GM23338 (cell line): ENCODE results near the gene PNPLA7. TPM values are rescaled to one million over a fixed set of nuclear protein-coding genes. Genes with fewer than 3 reads are reported as not detected.

Experiments
- ATAC-seq: fragments of 200-7000 bp; cut with Tn5 transposase; 3 replicates; pipeline ENCODE4 v1.9.1; 2020
- DNase-seq: peaks from one replicate; pipeline ENCODE4 v3.0.0-alpha.2; 2015; ENCODE audit warnings: low spot score
- H2AFZ ChIP-seq: fragments of 200-600 bp; sonication (generic); 2 replicates; pipeline ENCODE4 v1.8.0; 2016; ENCODE audit warnings: antibody characterized with exemption, mild to moderate bottlenecking, moderate library complexity
- H3F3A ChIP-seq: fragments of 200-600 bp; sonication (generic); replicated peaks from 2 replicates; pipeline ENCODE4 v1.8.0; 2017; ENCODE audit warnings: antibody characterized with exemption, mixed run types, low read depth
- H3K27ac ChIP-seq: fragments of 200-600 bp; sonication (generic); 2 replicates; pipeline ENCODE4 v1.6.1; 2016; ENCODE audit warnings: low read depth
- H3K27me3 ChIP-seq: fragments of 200-600 bp; sonication (generic); 2 replicates; pipeline ENCODE4 v1.8.0; 2016; ENCODE audit warnings: mild to moderate bottlenecking, mixed run types, moderate library complexity; ENCODE audit not compliant: insufficient read depth
- H3K36me3 ChIP-seq: fragments of 200-600 bp; sonication (generic); 2 replicates; pipeline ENCODE4 v1.8.0; 2016; ENCODE audit warnings: mild to moderate bottlenecking; ENCODE audit not compliant: insufficient read depth
- H3K4me1 ChIP-seq: fragments of 200-600 bp; sonication (generic); 2 replicates; pipeline ENCODE4 v1.8.0; 2016; ENCODE audit warnings: mild to moderate bottlenecking, moderate library complexity; ENCODE audit not compliant: insufficient read depth
- H3K4me2 ChIP-seq: fragments of 200-600 bp; sonication (generic); 2 replicates; pipeline ENCODE4 v1.7.1; 2017; ENCODE audit warnings: mixed run types
- H3K4me3 ChIP-seq: fragments of 200-600 bp; sonication (generic); 2 replicates; pipeline ENCODE4 v1.6.1; 2016; ENCODE audit warnings: mixed run types
- H3K79me2 ChIP-seq: fragments of 200-600 bp; sonication (generic); replicated peaks from 2 replicates; pipeline ENCODE4 v1.8.0; 2017; ENCODE audit warnings: mild to moderate bottlenecking; ENCODE audit not compliant: insufficient read depth
- H3K9me2 ChIP-seq: fragments of 200-600 bp; sonication (generic); 2 replicates; pipeline ENCODE4 v1.8.0; 2017; ENCODE audit not compliant: insufficient read depth
- H4K20me1 ChIP-seq: fragments of 200-600 bp; sonication (generic); replicated peaks from 2 replicates; pipeline ENCODE4 v1.8.0; 2017; ENCODE audit warnings: mild to moderate bottlenecking; ENCODE audit not compliant: insufficient read depth
- H3K27ac Mint-ChIP-seq: 2 replicates; pipeline ENCODE4 v1.8.0; 2020; ENCODE audit warnings: inconsistent platforms, mild to moderate bottlenecking, moderate library complexity, mixed read lengths
- H3K27me3 Mint-ChIP-seq: 3 replicates; pipeline ENCODE4 v1.8.0; 2022; ENCODE audit warnings: low read depth, mild to moderate bottlenecking, moderate library complexity, mixed read lengths, inconsistent platforms; ENCODE audit not compliant: insufficient read depth, poor library complexity
- H3K36me3 Mint-ChIP-seq: 3 replicates; pipeline ENCODE4 v1.8.0; 2021; ENCODE audit warnings: low read depth, mild to moderate bottlenecking, inconsistent platforms, moderate library complexity, mixed read lengths
- H3K4me1 Mint-ChIP-seq: 3 replicates; pipeline ENCODE4 v1.8.0; 2020; ENCODE audit warnings: mild to moderate bottlenecking, inconsistent platforms, mixed read lengths
- H3K4me3 Mint-ChIP-seq: 3 replicates; pipeline ENCODE4 v1.8.0; 2021; ENCODE audit warnings: moderate library complexity, mild to moderate bottlenecking, inconsistent platforms, mixed read lengths
- H3K9me3 Mint-ChIP-seq: 3 replicates; pipeline ENCODE4 v1.8.0; 2020; ENCODE audit warnings: moderate library complexity, mild to moderate bottlenecking, inconsistent platforms, mixed read lengths
- CTCF ChIP-seq, 2 experiments: fragments of 200-600 bp in 1 of 2; sonication (generic) in 1 of 2; conservative IDR thresholded peaks; 2 replicates each; pipeline versions ENCODE4 v1.5.1 to v1.6.1; 2016 to 2017; ENCODE audit warnings: antibody characterized with exemption in 2 of 2, low read depth in 2 of 2, mild to moderate bottlenecking in 2 of 2, moderate library complexity in 1 of 2
- EZH2 ChIP-seq: fragments of 200-600 bp; sonication (generic); IDR thresholded peaks from one replicate; pipeline ENCODE4 v1.8.0; 2017; ENCODE audit warnings: antibody characterized with exemption, mild to moderate bottlenecking, low read depth; ENCODE audit not compliant: unreplicated experiment
- JUNB ChIP-seq: IDR thresholded peaks from one replicate; pipeline ENCODE4 v1.6.1; 2016; ENCODE audit warnings: antibody characterized with exemption; ENCODE audit not compliant: unreplicated experiment
- NANOG ChIP-seq: IDR thresholded peaks from 2 replicates; pipeline ENCODE4 v1.6.1; 2016; ENCODE audit warnings: antibody characterized with exemption, borderline replicate concordance
- POLR2AphosphoS5 ChIP-seq: IDR thresholded peaks from 2 replicates; pipeline ENCODE4 v1.6.1; 2016; ENCODE audit warnings: antibody characterized with exemption, low read depth
- ZNF331 ChIP-seq: fragments of 250-450 bp; sonication (Bioruptor Pico); IDR thresholded peaks from 2 replicates; pipeline ENCODE4 v1.5.0; 2020; ENCODE audit warnings: low read depth, mild to moderate bottlenecking, moderate library complexity
- ZNF462 ChIP-seq: fragments of 250-450 bp; sonication (Bioruptor Pico); IDR thresholded peaks from 2 replicates; pipeline ENCODE4 v1.5.0; 2020; ENCODE audit warnings: mild to moderate bottlenecking, moderate library complexity
- polyA plus RNA-seq: library from polyadenylated mRNA; unstranded; fragments of >200 nt; fragmentation: Nextera tagmentation; extraction: Ambion mirVana; gene quantifications from 2 replicates; pipeline ENCODE4 v1.2.1, GENCODE V29; 2016
- total RNA-seq: library from RNA; depleted of rRNA; stranded (reverse); fragments of >200 nt; shearing (Covaris generic); gene quantifications from 2 replicates; pipeline ENCODE4 v1.2.3, GENCODE V29; 2014
- TF ChIP-seq, protein P1 (sequence below): IDR thresholded peaks from one replicate; pipeline ENCODE4 v1.6.1; 2018; ENCODE audit warnings: antibody characterized with exemption; ENCODE audit not compliant: unreplicated experiment

Gene PNPLA7
- total and polyA plus RNA-seq, 2 experiments from 2014 or later = 0.45 to 0.80 TPM

DNA sequence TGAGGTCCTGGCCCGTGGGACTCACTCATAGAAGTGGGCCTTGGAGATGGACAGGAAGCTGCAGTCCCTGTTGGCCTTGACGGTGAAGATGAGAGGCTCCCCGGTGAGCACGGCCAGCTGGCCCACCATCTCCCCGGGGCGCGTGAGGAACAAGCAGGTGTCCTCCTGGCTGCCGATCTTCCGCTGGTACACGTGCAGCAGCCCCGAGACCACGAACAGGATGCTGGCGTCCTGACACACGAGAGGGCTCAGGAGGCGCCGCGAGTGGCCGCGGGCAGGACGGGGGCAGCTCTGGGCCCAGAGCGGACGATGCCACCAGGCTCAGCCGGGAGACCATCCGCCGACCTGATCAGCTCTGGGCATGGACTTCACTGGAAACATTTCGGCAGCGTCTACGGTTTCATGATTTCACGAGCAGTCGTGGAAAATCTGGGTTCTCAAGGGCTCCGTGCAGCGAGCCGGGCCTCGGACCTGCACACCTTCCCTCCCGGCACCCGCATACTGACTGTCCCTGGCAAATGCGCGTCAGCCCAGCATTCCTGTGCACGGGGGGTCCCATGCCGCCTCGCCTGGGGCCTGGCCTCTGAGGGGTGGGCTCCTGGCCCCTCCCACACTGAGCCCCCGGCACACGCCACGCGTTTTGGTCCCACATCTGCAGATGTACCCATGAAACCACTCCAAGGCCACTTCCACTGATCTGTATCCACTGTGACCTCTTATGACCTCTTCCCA, 49.4 kb downstream of the PNPLA7 start:
- H3K9me2 ChIP-seq = no peaks in the 10 kb centered on the region
- Mint-ChIP-seq H3K4me3 (no peak overlapping the region), H3K9me3 (peaks cover 75% of the 10 kb centered on the region), H3K27me3 (peaks cover 38% of the 10 kb centered on the region), H3K27ac (no peak overlapping the region), H3K4me1 (peaks cover 2% of the 10 kb centered on the region; the same call in 1 of the 3 replicates), H3K36me3 (peaks cover 36% of the 10 kb centered on the region)
- ATAC-seq = no peak
- H3F3A ChIP-seq = no peaks in the 10 kb centered on the region
- no peak overlapping the region for H3K27ac ChIP-seq
- H4K20me1 ChIP-seq = no peaks in the 10 kb centered on the region
- no peaks in the 10 kb centered on the region for H3K4me1 ChIP-seq
- H3K4me3 ChIP-seq = no peak overlapping the region
- no peak for TF ChIP-seq ZNF331
- TF ChIP-seq EZH2 = no peak
- TF ChIP-seq NANOG = no peak
- DNase-seq = no peak
- no peak overlapping the region for H3K4me2 ChIP-seq
- H3K36me3 ChIP-seq = no peaks in the 10 kb centered on the region
- no peak overlapping the region for H2AFZ ChIP-seq
- H3K79me2 ChIP-seq = no peaks in the 10 kb centered on the region
- no peaks in the 10 kb centered on the region for H3K27me3 ChIP-seq

DNA sequence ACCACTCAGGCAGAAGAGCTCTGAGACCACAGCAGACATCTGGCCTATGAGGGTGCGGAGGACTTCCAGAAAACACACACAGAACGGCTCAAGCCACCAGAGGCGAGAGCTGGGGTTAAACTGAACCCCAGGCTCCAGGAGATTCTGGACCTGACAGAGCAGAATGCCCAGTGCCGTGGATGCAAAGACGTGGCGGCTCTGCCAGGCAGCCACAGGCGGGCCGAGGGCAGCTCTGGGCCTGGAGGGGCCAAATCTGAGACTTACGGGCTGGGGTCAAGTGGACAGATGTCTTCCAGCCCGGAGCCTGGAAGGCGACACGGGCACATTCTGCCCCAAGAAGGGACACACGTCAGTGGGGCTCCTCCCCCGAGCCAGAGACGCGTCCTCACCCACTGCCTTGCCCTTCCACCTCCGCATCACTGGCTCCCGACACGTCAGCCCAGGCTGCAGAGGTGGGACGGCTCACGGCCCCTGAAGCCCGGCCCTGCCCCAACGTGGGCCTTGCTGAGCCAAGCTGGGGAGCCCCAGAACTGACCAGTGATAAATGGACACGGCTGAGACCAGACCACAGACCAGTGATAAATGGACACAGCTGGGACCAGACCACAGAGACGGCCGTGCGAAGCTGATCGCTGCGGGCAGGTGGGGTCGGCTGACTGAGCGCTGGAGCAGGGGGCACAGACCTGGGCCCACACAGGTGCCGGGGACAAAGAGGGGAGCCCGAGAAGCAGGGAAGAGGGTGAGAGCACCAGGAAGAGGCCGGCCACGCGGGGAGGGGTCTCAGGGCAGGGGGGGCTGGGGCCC, 50.1 kb downstream of the PNPLA7 start:
- Histone ChIP-seq H3K4me1 (no peaks in the 10 kb centered on the region), H3K9me2 (no peaks in the 10 kb centered on the region), H3K4me2 (no peak overlapping the region), H2AFZ (no peak overlapping the region), H3K36me3 (no peaks in the 10 kb centered on the region), H3K79me2 (no peaks in the 10 kb centered on the region), H3K27me3 (no peaks in the 10 kb centered on the region), H4K20me1 (no peaks in the 10 kb centered on the region), H3K4me3 (no peak overlapping the region), H3F3A (no peaks in the 10 kb centered on the region), H3K27ac (no peak overlapping the region)
- Mint-ChIP-seq H3K4me1 (peaks cover 2% of the 10 kb centered on the region; the same call in 1 of the 3 replicates), H3K27me3 (peaks cover 40% of the 10 kb centered on the region), H3K36me3 (peaks cover 36% of the 10 kb centered on the region), H3K27ac (no peak overlapping the region), H3K9me3 (peaks cover 74% of the 10 kb centered on the region), H3K4me3 (no peak overlapping the region)
- ATAC-seq = no peak
- no peak for DNase-seq
- TF ChIP-seq POLR2AphosphoS5 (no peak), ZNF462 (CRISPR knock-in tag) (no peak), ZNF331 (no peak), JUNB (no peak), NANOG (no peak), CTCF (conservative IDR thresholded peaks at IDR 0.05; ENCODE audit: low read depth in 2 of 2) (no peak)
- TF ChIP-seq, protein P1, sequence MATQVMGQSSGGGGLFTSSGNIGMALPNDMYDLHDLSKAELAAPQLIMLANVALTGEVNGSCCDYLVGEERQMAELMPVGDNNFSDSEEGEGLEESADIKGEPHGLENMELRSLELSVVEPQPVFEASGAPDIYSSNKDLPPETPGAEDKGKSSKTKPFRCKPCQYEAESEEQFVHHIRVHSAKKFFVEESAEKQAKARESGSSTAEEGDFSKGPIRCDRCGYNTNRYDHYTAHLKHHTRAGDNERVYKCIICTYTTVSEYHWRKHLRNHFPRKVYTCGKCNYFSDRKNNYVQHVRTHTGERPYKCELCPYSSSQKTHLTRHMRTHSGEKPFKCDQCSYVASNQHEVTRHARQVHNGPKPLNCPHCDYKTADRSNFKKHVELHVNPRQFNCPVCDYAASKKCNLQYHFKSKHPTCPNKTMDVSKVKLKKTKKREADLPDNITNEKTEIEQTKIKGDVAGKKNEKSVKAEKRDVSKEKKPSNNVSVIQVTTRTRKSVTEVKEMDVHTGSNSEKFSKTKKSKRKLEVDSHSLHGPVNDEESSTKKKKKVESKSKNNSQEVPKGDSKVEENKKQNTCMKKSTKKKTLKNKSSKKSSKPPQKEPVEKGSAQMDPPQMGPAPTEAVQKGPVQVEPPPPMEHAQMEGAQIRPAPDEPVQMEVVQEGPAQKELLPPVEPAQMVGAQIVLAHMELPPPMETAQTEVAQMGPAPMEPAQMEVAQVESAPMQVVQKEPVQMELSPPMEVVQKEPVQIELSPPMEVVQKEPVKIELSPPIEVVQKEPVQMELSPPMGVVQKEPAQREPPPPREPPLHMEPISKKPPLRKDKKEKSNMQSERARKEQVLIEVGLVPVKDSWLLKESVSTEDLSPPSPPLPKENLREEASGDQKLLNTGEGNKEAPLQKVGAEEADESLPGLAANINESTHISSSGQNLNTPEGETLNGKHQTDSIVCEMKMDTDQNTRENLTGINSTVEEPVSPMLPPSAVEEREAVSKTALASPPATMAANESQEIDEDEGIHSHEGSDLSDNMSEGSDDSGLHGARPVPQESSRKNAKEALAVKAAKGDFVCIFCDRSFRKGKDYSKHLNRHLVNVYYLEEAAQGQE = no peak
